Keratinocyte (primary cell): ENCODE results near the gene VRK2.

Experiments used
- EZH2 ChIP-seq: IDR thresholded peaks from one replicate; pipeline ENCODE4 v1.6.1; 2012; ENCODE audit warnings: inconsistent platforms, mild to moderate bottlenecking, low read length, moderate library complexity
- TF ChIP-seq, protein P1 (sequence below), 3 experiments: IDR thresholded peaks in 1 of 3; conservative IDR thresholded peaks in 1 of 3; optimal IDR thresholded peaks in 1 of 3; 2 replicates in 2 of 3; 3 replicates in 1 of 3; pipeline versions ENCODE3 to v1.5.1; 2011; ENCODE audit warnings: low read length in 3 of 3, mild to moderate bottlenecking in 3 of 3, moderate library complexity in 2 of 3, control low read depth in 1 of 3, inconsistent platforms in 1 of 3; ENCODE audit not compliant: insufficient read depth in 2 of 3; ENCODE audit errors: extremely low read depth in 1 of 3

DNA sequence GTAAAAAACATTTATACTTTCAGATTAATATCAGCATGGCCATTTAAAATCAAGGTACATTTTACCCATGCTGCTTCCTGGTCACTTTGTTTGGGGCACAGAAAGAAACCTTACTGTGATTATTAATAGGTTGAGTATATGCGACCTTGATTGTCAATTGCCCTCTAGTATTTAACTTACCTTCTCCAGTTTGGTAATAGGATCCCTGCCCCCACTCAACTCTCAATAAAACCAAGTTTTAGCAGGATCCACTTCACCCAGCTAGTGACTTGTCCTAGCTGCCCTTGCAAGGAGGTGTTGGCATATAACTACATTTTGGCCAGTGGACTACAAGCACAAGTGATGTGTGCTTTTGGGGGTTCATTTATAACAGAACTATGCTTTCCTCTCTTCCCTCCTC lies 160.2 kb downstream of the VRK2 start:
- TF ChIP-seq, protein P1, sequence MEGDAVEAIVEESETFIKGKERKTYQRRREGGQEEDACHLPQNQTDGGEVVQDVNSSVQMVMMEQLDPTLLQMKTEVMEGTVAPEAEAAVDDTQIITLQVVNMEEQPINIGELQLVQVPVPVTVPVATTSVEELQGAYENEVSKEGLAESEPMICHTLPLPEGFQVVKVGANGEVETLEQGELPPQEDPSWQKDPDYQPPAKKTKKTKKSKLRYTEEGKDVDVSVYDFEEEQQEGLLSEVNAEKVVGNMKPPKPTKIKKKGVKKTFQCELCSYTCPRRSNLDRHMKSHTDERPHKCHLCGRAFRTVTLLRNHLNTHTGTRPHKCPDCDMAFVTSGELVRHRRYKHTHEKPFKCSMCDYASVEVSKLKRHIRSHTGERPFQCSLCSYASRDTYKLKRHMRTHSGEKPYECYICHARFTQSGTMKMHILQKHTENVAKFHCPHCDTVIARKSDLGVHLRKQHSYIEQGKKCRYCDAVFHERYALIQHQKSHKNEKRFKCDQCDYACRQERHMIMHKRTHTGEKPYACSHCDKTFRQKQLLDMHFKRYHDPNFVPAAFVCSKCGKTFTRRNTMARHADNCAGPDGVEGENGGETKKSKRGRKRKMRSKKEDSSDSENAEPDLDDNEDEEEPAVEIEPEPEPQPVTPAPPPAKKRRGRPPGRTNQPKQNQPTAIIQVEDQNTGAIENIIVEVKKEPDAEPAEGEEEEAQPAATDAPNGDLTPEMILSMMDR (optimal IDR thresholded peaks at IDR 0.05 in 1 of 3, IDR thresholded peaks at IDR 0.05 in 1 of 3, conservative IDR thresholded peaks at IDR 0.05 in 1 of 3; ENCODE audit: extremely low read depth in 1 of 3, insufficient read depth in 2 of 3, low read length in 3 of 3) = no peak
- no peak for TF ChIP-seq EZH2
